Chondrocyte (in vitro differentiated cells): ENCODE measurements around the gene SLC25A13. TPM values are rescaled to one million over a fixed set of nuclear protein-coding genes. Genes with fewer than 3 reads are reported as not detected.
A peak's percentile ranks its signal among the peaks of the same experiment; 100 is the strongest.

Experiments
- DNase-seq: peaks from one replicate; pipeline ENCODE4 v3.0.0; 2021; ENCODE audit warnings: mixed read lengths, low spot score
- H3K27ac Mint-ChIP-seq: one replicate; pipeline ENCODE4 v1.8.0; 2021; ENCODE audit warnings: mild to moderate bottlenecking, moderate library complexity, mixed read lengths; ENCODE audit not compliant: unreplicated experiment
- H3K27me3 Mint-ChIP-seq: 2 replicates; pipeline ENCODE4 v1.8.0; 2021; ENCODE audit warnings: low read depth, mixed read lengths
- H3K36me3 Mint-ChIP-seq: 2 replicates; pipeline ENCODE4 v1.8.0; 2021; ENCODE audit warnings: low read depth, mixed read lengths
- H3K4me1 Mint-ChIP-seq: 2 replicates; pipeline ENCODE4 v1.8.0; 2021; ENCODE audit warnings: low read depth, mild to moderate bottlenecking, mixed read lengths
- H3K4me3 Mint-ChIP-seq: one replicate; pipeline ENCODE4 v1.8.0; 2021; ENCODE audit warnings: mild to moderate bottlenecking, moderate library complexity, mixed read lengths; ENCODE audit not compliant: unreplicated experiment
- H3K9me3 Mint-ChIP-seq: 2 replicates; pipeline ENCODE4 v1.8.0; 2021; ENCODE audit warnings: low read depth, mixed read lengths
- CTCF ChIP-seq: fragments of 200-600 bp; sonication (generic); IDR thresholded peaks from 2 replicates; pipeline ENCODE4 v1.5.0; 2021; ENCODE audit warnings: antibody characterized with exemption, mild to moderate bottlenecking, moderate library complexity
- total RNA-seq: library from RNA; stranded (reverse); gene quantifications from 3 replicates; pipeline ENCODE4 v1.2.1, GENCODE V29; 2021

SLC25A13 gene
- total RNA-seq, 1 donor from 2014 or later = 26.6 TPM

GRCh38 chr7:96305915-96306314 is 16.0 kb downstream of the SLC25A13 start:
- Mint-ChIP-seq H3K9me3 (peaks cover 4% of the 10 kb centered on the region), H3K36me3 (no peaks in the 10 kb centered on the region), H3K27me3 (no peaks in the 10 kb centered on the region), H3K4me3 (no peak overlapping the region), H3K27ac (no peak overlapping the region), H3K4me1 (peaks cover 23% of the 10 kb centered on the region)
- TF ChIP-seq CTCF = no peak
- DNase-seq = no peak

- H3K27me3 Mint-ChIP-seq = no peaks in the 10 kb centered on the region
- H3K4me1 Mint-ChIP-seq = peaks cover 24% of the 10 kb centered on the region
- no peak overlapping the region for H3K27ac Mint-ChIP-seq
- H3K36me3 Mint-ChIP-seq = no peaks in the 10 kb centered on the region
- peaks cover 4% of the 10 kb centered on the region for H3K9me3 Mint-ChIP-seq
- no peak for TF ChIP-seq CTCF
- no peak for DNase-seq
- no peak overlapping the region for H3K4me3 Mint-ChIP-seq
Measured at GRCh38 chr7:96304573-96304972, 17.3 kb downstream of the SLC25A13 start.

- no peak for TF ChIP-seq CTCF
- H3K27me3 Mint-ChIP-seq = no peaks in the 10 kb centered on the region
- no peak for DNase-seq
- H3K27ac Mint-ChIP-seq = peak overlapping the region; percentile 71
- H3K36me3 Mint-ChIP-seq = no peaks in the 10 kb centered on the region
- peaks cover 24% of the 10 kb centered on the region for H3K4me1 Mint-ChIP-seq
- no peak overlapping the region for H3K4me3 Mint-ChIP-seq
- H3K9me3 Mint-ChIP-seq = peaks cover 4% of the 10 kb centered on the region
Measured at GRCh38 chr7:96303686-96304443, 18.0 kb downstream of the SLC25A13 start.

GRCh38 chr7:96303105-96303685 is 18.7 kb downstream of the SLC25A13 start:
- Mint-ChIP-seq H3K36me3 (no peaks in the 10 kb centered on the region), H3K4me3 (no peak overlapping the region), H3K4me1 (peaks cover 24% of the 10 kb centered on the region), H3K27ac (peak overlapping the region; percentile 14), H3K9me3 (peaks cover 4% of the 10 kb centered on the region), H3K27me3 (no peaks in the 10 kb centered on the region)
- no peak for DNase-seq
- TF ChIP-seq CTCF = no peak

GRCh38 chr7:96300986-96301385 is 20.9 kb downstream of the SLC25A13 start:
- no peaks in the 10 kb centered on the region for H3K36me3 Mint-ChIP-seq
- H3K27me3 Mint-ChIP-seq = no peaks in the 10 kb centered on the region
- no peak for DNase-seq
- peaks cover 4% of the 10 kb centered on the region for H3K9me3 Mint-ChIP-seq
- peaks cover 32% of the 10 kb centered on the region for H3K4me1 Mint-ChIP-seq
- H3K4me3 Mint-ChIP-seq = no peak overlapping the region
- TF ChIP-seq CTCF = no peak
- H3K27ac Mint-ChIP-seq = no peak overlapping the region
